NCI-H510A treated with DMSO at 0.1 percent for 48 hours (cell line): Measurements from ENCODE around the gene TSC2.
A peak's percentile ranks its signal among the peaks of the same experiment; 100 is the strongest.
"Not testable (repeated sequence)": the region's sequence is repeated elsewhere in the genome, so short reads cannot be mapped to it uniquely, and the experiment has no call there.

Experiments
- DNase-seq: peaks from one replicate; lab custom pipeline; 2025; lab: John Stamatoyannopoulos, UW

TSC2 gene

GRCh38 chr16:2009791-2010510 is 37.8 kb upstream of the TSC2 start, which contains the start of gene ZNF598:
TSS of gene ZNF598 (minus strand) at chr16:2009821.
- peak; percentile 47 for DNase-seq

GRCh38 chr16:2011726-2012125 is 36.1 kb upstream of the TSC2 start:
- DNase-seq: not testable (repeated sequence)

GRCh38 chr16:2013527-2013926 is 34.3 kb upstream of the TSC2 start:
- no peak for DNase-seq

GRCh38 chr16:2015117-2015946 is 32.5 kb upstream of the TSC2 start:
- no peak for DNase-seq

- no peak for DNase-seq
These were observed 31.9 kb upstream of the TSC2 start for GRCh38 chr16:2015947-2016208.

GRCh38 chr16:2016407-2016922 is 31.3 kb upstream of the TSC2 start:
- no peak for DNase-seq

- no peak for DNase-seq
These were observed 28.3 kb upstream of the TSC2 start, which contains the start of gene NPW for GRCh38 chr16:2019518-2019920. TSS of gene NPW (plus strand) at chr16:2019785.

- DNase-seq: no peak
These were observed 27.6 kb upstream of the TSC2 start for GRCh38 chr16:2019921-2020831.

GRCh38 chr16:2022723-2023091 is 25.1 kb upstream of the TSC2 start:
- no peak for DNase-seq

- peak; percentile 70 for DNase-seq
These were observed 24.4 kb upstream of the TSC2 start for GRCh38 chr16:2023092-2024031.

- DNase-seq: no peak
These were observed 23.8 kb upstream of the TSC2 start for GRCh38 chr16:2024032-2024420.

- DNase-seq: no peak
These were observed 22.5 kb upstream of the TSC2 start for GRCh38 chr16:2025251-2025650.

GRCh38 chr16:2025878-2026460 is 21.8 kb upstream of the TSC2 start:
- no peak for DNase-seq

GRCh38 chr16:2026461-2027023 is 21.2 kb upstream of the TSC2 start, which contains the start of gene NHERF2:
TSS of gene NHERF2 (plus strand) at chr16:2026902. CDS start at chr16:2027006, 104 bp downstream.
- DNase-seq: no peak

GRCh38 chr16:2027024-2028010 is 20.5 kb upstream of the TSC2 start:
- DNase-seq: no peak

GRCh38 chr16:2028146-2028545 is 19.6 kb upstream of the TSC2 start:
- DNase-seq: no peak

- no peak for DNase-seq
These were observed 19.1 kb upstream of the TSC2 start for GRCh38 chr16:2028620-2029220.

GRCh38 chr16:2029350-2029749 is 18.4 kb upstream of the TSC2 start:
- no peak for DNase-seq

- DNase-seq: no peak
These were observed 17.7 kb upstream of the TSC2 start for GRCh38 chr16:2030036-2030435.
